ENCODE data around the gene ENKD1.

The ENKD1 gene

GRCh38 chr16:67648764-67649407 is 17.7 kb downstream of the ENKD1 start:
- no peak for FAIRE-seq

GRCh38 chr16:67648088-67648763 is 18.3 kb downstream of the ENKD1 start:
- no peak for FAIRE-seq

GRCh38 chr16:67647681-67648080 is 18.9 kb downstream of the ENKD1 start:
- no peak for FAIRE-seq

GRCh38 chr16:67647111-67647651 is 19.4 kb downstream of the ENKD1 start:
- FAIRE-seq = no peak

GRCh38 chr16:67645397-67646121 is 21.0 kb downstream of the ENKD1 start:
- FAIRE-seq = no peak

GRCh38 chr16:67644038-67644437 is 22.5 kb downstream of the ENKD1 start:
- no peak for FAIRE-seq

GRCh38 chr16:67641779-67642708 is 24.5 kb downstream of the ENKD1 start:
- FAIRE-seq = no peak

GRCh38 chr16:67637625-67638024 is 28.9 kb downstream of the ENKD1 start:
- no peak for FAIRE-seq

GRCh38 chr16:67636713-67637112 is 29.8 kb downstream of the ENKD1 start:
- no peak for FAIRE-seq

GRCh38 chr16:67632415-67633172 is 34.0 kb downstream of the ENKD1 start:
- no peak for FAIRE-seq

GRCh38 chr16:67628216-67628615 is 38.3 kb downstream of the ENKD1 start:
- FAIRE-seq = no peak

GRCh38 chr16:67613808-67614207 is 52.7 kb downstream of the ENKD1 start:
- no peak for FAIRE-seq
